Esophagus (tissue), 2 donors: ENCODE measurements around the gene CFL2. TPM values are rescaled to one million over a fixed set of nuclear protein-coding genes. Genes with fewer than 3 reads are reported as not detected.
A peak's percentile ranks its signal among the peaks of the same experiment; 100 is the strongest.

ENCODE experiments used
- H3K27ac ChIP-seq, 2 donors: one replicate each; pipeline ENCODE4 v1.5.1; 2013; ENCODE audit warnings: low read depth in 2 of 2, mild to moderate bottlenecking in 2 of 2, inconsistent platforms in 1 of 2, low read length in 1 of 2, moderate library complexity in 1 of 2
- H3K27me3 ChIP-seq, 2 donors: one replicate each; pipeline ENCODE4 v1.6.1; 2013; ENCODE audit warnings: low read length in 2 of 2, control low read depth in 1 of 2, mild to moderate bottlenecking in 1 of 2; ENCODE audit not compliant: insufficient read depth in 2 of 2, control insufficient read depth in 1 of 2
- H3K36me3 ChIP-seq, 2 donors: one replicate each; pipeline ENCODE4 v1.6.1; 2013; ENCODE audit warnings: low read length in 1 of 2; ENCODE audit not compliant: control insufficient read depth in 2 of 2, insufficient read depth in 2 of 2
- H3K4me1 ChIP-seq, 2 donors: one replicate each; pipeline ENCODE4 v1.6.1; 2013; ENCODE audit warnings: low read length in 1 of 2; ENCODE audit not compliant: control insufficient read depth in 2 of 2, insufficient read depth in 2 of 2
- H3K4me3 ChIP-seq, 2 donors: one replicate each; pipeline ENCODE4 v1.5.1; 2013; ENCODE audit warnings: low read length in 2 of 2, mild to moderate bottlenecking in 2 of 2, low read depth in 1 of 2, moderate library complexity in 1 of 2
- H3K9me3 ChIP-seq, 2 donors: one replicate each; pipeline ENCODE4 v1.6.1; 2013; ENCODE audit warnings: mild to moderate bottlenecking in 2 of 2, low read depth in 1 of 2, low read length in 1 of 2, moderate library complexity in 1 of 2; ENCODE audit not compliant: control insufficient read depth in 2 of 2, insufficient read depth in 1 of 2
- WGBS, 2 donors: extraction: QIAGEN DNeasy Blood & Tissue Kit; methylation state at CpG; one replicate each; pipeline ENCODE4 v1.1.7; 2013; 5-methylcytosine and 5-hydroxymethylcytosine counted together
- polyA plus RNA-seq, 2 donors: library from polyadenylated mRNA; stranded (reverse); fragments of 200-250 nt; gene quantifications; one replicate each; pipeline ENCODE4 v1.2.3, GENCODE V29; 2013
- donor health status: healthy with polysubstance abuse.
- donor health status: Bipolar disorder and iron deficiency.

Gene CFL2
- polyA plus RNA-seq, 2 donors: 7.9 to 14.4 TPM

GRCh38 chr14:34713122-34713680 lies 1.2 kb downstream of the CFL2 start:
- H3K4me3 ChIP-seq: peak overlapping the region; percentile 78 to 80
- H3K4me1 ChIP-seq: no peaks in the 10 kb centered on the region
- H3K9me3 ChIP-seq: no peaks in the 10 kb centered on the region
- no peaks in the 10 kb centered on the region for H3K36me3 ChIP-seq
- H3K27ac ChIP-seq: peak overlapping the region in 1 of 2 donors; percentile 85
- no peaks in the 10 kb centered on the region for H3K27me3 ChIP-seq
- WGBS, 2 donors: 57 to 72% methylated on average over 6 of the region's 6 CpGs

GRCh38 chr14:34711796-34712712 lies 2.3 kb downstream of the CFL2 start:
- WGBS, 2 donors: 72 to 78% methylated on average over 4 of the region's 4 CpGs
- Histone ChIP-seq H3K36me3 (no peaks in the 10 kb centered on the region), H3K4me3 (no peak overlapping the region), H3K27ac (no peak overlapping the region), H3K9me3 (no peaks in the 10 kb centered on the region), H3K27me3 (no peaks in the 10 kb centered on the region), H3K4me1 (no peaks in the 10 kb centered on the region)

GRCh38 chr14:34711169-34711568 lies 3.2 kb downstream of the CFL2 start:
- WGBS, 2 donors: 59 to 68% methylated on average over 3 of the region's 3 CpGs
- Histone ChIP-seq H3K36me3 (no peaks in the 10 kb centered on the region), H3K9me3 (no peaks in the 10 kb centered on the region), H3K4me3 (no peak overlapping the region), H3K27ac (no peak overlapping the region), H3K27me3 (no peaks in the 10 kb centered on the region), H3K4me1 (no peaks in the 10 kb centered on the region)

GRCh38 chr14:34710744-34711143 lies 3.6 kb downstream of the CFL2 start:
- Histone ChIP-seq H3K9me3 (no peaks in the 10 kb centered on the region), H3K36me3 (no peaks in the 10 kb centered on the region), H3K27me3 (no peaks in the 10 kb centered on the region), H3K27ac (no peak overlapping the region), H3K4me1 (no peaks in the 10 kb centered on the region), H3K4me3 (no peak overlapping the region)
- WGBS, 2 donors: 59 to 66% methylated on average over 2 of the region's 2 CpGs

- H3K4me1 ChIP-seq: no peaks in the 10 kb centered on the region
- WGBS, 2 donors: 62 to 74% methylated on average over 1 of the region's 1 CpG
- no peaks in the 10 kb centered on the region for H3K9me3 ChIP-seq
- no peak overlapping the region for H3K4me3 ChIP-seq
- no peaks in the 10 kb centered on the region for H3K27me3 ChIP-seq
- H3K27ac ChIP-seq: no peak overlapping the region
- no peaks in the 10 kb centered on the region for H3K36me3 ChIP-seq
Measured at GRCh38 chr14:34710006-34710405, 4.4 kb downstream of the CFL2 start.

- H3K4me1 ChIP-seq: no peaks in the 10 kb centered on the region
- no peaks in the 10 kb centered on the region for H3K9me3 ChIP-seq
- no peak overlapping the region for H3K4me3 ChIP-seq
- no peak overlapping the region for H3K27ac ChIP-seq
- WGBS, 2 donors: 67 to 70% methylated on average over 3 of the region's 3 CpGs
- H3K36me3 ChIP-seq: no peaks in the 10 kb centered on the region
- H3K27me3 ChIP-seq: no peaks in the 10 kb centered on the region
Measured at GRCh38 chr14:34707722-34708121, 6.7 kb downstream of the CFL2 start.

GRCh38 chr14:34701808-34702207 lies 12.6 kb downstream of the CFL2 start:
- no peak overlapping the region for H3K4me3 ChIP-seq
- H3K9me3 ChIP-seq: no peaks in the 10 kb centered on the region
- no peaks in the 10 kb centered on the region for H3K36me3 ChIP-seq
- WGBS, 2 donors: 86 to 89% methylated on average over 3 of the region's 3 CpGs
- H3K27me3 ChIP-seq: no peaks in the 10 kb centered on the region
- no peak overlapping the region for H3K27ac ChIP-seq
- H3K4me1 ChIP-seq: no peaks in the 10 kb centered on the region

GRCh38 chr14:34700622-34701130 lies 13.7 kb downstream of the CFL2 start:
- no peaks in the 10 kb centered on the region for H3K4me1 ChIP-seq
- no peaks in the 10 kb centered on the region for H3K27me3 ChIP-seq
- no peak overlapping the region for H3K27ac ChIP-seq
- WGBS, 2 donors: 96 to 98% methylated on average over 1 of the region's 1 CpG
- no peak overlapping the region for H3K4me3 ChIP-seq
- H3K36me3 ChIP-seq: no peaks in the 10 kb centered on the region
- no peaks in the 10 kb centered on the region for H3K9me3 ChIP-seq

GRCh38 chr14:34699873-34700621 lies 14.3 kb downstream of the CFL2 start:
- H3K27ac ChIP-seq: no peak overlapping the region
- no peaks in the 10 kb centered on the region for H3K36me3 ChIP-seq
- no peak overlapping the region for H3K4me3 ChIP-seq

More at GRCh38 chr14:34699873-34700621, 14.3 kb downstream of the CFL2 start:
- WGBS, 2 donors: 33 to 47% methylated on average over 4 of the region's 4 CpGs
- Histone ChIP-seq H3K9me3 (no peaks in the 10 kb centered on the region), H3K27me3 (no peaks in the 10 kb centered on the region), H3K4me1 (no peaks in the 10 kb centered on the region)
